Hepatic stellate cell (primary cell): ENCODE data around the gene CXCL11.
"Not testable (repeated sequence)": the region's sequence is repeated elsewhere in the genome, so short reads cannot be mapped to it uniquely, and the experiment has no call there.

Source experiments
- DNase-seq: peaks from one replicate; pipeline ENCODE4 v3.0.0; 2011; ENCODE audit warnings: low spot score

The CXCL11 gene

GRCh38 chr4:76000279-76000678, 35.6 kb downstream of the CXCL11 start:
- DNase-seq = no peak

GRCh38 chr4:75998525-75999147, 37.2 kb downstream of the CXCL11 start:
- DNase-seq = not testable (repeated sequence)

- no peak for DNase-seq
These were observed 37.9 kb downstream of the CXCL11 start for GRCh38 chr4:75997946-75998345.

DNA sequence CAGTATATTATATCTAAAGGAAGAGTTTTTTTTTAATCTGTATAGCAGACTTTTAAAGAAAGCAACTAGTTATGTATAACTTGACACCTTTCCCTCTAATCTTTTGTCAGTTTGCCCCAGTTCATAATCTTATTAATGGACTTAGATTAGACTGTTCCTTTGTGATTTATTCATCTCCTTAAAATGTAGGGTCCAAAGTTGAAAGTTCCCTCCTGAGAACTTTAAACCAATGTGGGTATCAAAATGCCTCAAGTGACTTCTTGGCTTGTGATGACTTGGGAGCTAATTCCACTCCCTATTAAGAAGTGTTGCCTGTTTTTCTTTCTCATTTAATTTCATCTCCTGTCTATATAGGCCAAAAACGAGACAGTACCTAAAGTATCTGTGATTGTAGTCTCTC, 38.8 kb downstream of the CXCL11 start:
- no peak for DNase-seq

DNA sequence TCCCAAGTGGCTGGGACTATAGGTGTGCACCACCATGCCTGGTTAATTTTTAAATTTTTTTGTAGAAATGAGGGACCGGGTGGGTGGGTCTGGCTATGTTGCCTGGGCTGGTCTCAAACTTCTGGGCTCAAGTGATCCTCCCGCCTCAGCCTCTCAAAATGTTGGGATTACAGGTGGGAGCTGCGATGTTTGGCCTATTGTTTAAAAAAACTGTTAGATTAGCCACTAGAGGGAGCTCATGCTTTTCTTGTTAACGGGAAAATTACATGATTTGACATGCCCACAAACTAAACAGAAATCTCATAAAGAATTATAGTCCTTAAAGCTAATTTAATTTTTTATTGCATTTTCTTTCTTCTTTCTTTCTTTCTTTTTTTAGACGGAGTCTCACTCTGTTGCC, 40.1 kb downstream of the CXCL11 start:
- peak; percentile 14 for DNase-seq

- no peak for DNase-seq
These were observed 43.4 kb downstream of the CXCL11 start for GRCh38 chr4:75992462-75992861.

DNA sequence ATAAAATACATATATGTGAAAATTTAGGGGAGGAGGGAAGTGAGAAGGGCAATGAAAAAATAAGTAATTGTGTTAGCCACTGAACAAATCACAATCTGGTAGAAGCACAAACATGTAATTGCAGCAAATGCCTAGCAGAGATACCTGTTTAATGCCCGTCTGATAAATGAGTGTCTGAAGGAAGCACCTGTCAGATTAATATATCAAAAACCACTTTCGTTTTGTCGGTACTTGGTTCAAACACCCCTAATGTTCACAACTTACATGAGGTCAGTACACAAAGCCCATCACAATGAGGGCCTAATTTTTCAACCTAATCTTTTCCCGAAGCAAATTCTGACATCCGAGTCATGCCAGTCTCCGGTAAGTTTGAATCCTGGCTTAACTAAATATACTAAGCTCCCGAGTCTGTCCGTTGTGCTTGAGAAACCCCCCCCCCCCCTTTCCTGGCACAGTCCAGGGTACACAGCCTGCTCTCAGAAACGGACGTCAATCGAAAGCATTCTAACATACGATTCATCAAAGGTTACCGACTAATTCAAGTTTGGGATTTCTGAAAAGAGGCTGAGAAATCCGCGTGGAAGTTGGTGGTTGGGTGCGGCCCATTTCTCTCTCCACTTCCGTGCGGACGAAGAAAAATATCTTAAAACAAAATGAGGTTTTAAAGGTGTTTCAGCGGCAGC, 45.9 kb downstream of the CXCL11 start:
- DNase-seq = no peak

- DNase-seq = peak; percentile 81
These were observed 50.8 kb downstream of the CXCL11 start for GRCh38 chr4:75985116-75985515.
